ENCODE data around the gene RRAD. TPM values are rescaled to one million over a fixed set of nuclear protein-coding genes. Genes with fewer than 3 reads are reported as not detected.

RRAD gene
- total and polyA plus RNA-seq, 2 donors (not counting 3 experiments of a cell fraction or from before 2014, with no cell fraction given) = 0.22 to 0.48 TPM

GRCh38 chr16:66903544-66904427 is 21.5 kb downstream of the RRAD start:
- intact Hi-C loops (cut with micrococcal nuclease) = no loop called here
- Histone ChIP-seq H3K9ac (replicated peaks; ENCODE audit: extremely low read depth, insufficient read depth, low read length) (no peak overlapping the region), H3K79me2 (ENCODE audit: control insufficient read depth, insufficient read depth, low read length) (no peaks in the 10 kb centered on the region), H2AFZ (ENCODE audit: low read depth, low read length) (no peak overlapping the region), H3K27me3 (ENCODE audit: control insufficient read depth in 2 of 2, insufficient read depth in 2 of 2, low read length in 2 of 2) (no peaks in the 10 kb centered on the region), H3K9me1 (replicated peaks; ENCODE audit: control insufficient read depth, extremely low read depth, insufficient read depth, low read length) (no peaks in the 10 kb centered on the region), H3K4me3 (replicated peaks in 1 of 3; ENCODE audit: insufficient read depth in 1 of 3, low read depth in 1 of 3, low read length in 3 of 3) (no peak overlapping the region), H4K20me1 (replicated peaks; ENCODE audit: control insufficient read depth, extremely low read depth, insufficient read depth, low read length) (no peaks in the 10 kb centered on the region), H3K36me3 (ENCODE audit: control insufficient read depth in 2 of 2, extremely low read depth in 1 of 2, insufficient read depth in 2 of 2, low read length in 2 of 2) (no peaks in the 10 kb centered on the region), H3K27ac (ENCODE audit: insufficient read depth, low read depth, low read length) (no peak overlapping the region), H3K9me3 (replicated peaks; ENCODE audit: control insufficient read depth, insufficient read depth, low read length) (no peaks in the 10 kb centered on the region), H3K4me2 (ENCODE audit: insufficient read depth, low read length) (no peak overlapping the region), H3K4me1 (ENCODE audit: control insufficient read depth, extremely low read depth, insufficient read depth, low read length) (peaks cover 8% of the 10 kb centered on the region)
- ChIA-PET CTCF (interaction anchor here (0.9 to 1.6 kb wide), 3 partner anchors 8 to 50 kb away, joined by 3 to 4 read pairs (median 3); no protein-coding TSS in a partner anchor), POLR2A (no interaction called here)
- DNase-seq (ENCODE audit: low read depth, low spot score) (no peak), FAIRE-seq (no peak)
- TF ChIP-seq CTCF (IDR thresholded peaks at IDR 0.05; ENCODE audit: extremely low read depth in 1 of 2, insufficient read depth in 1 of 2, low read depth in 1 of 2, low read length in 2 of 2) (no peak), EZH2 (IDR thresholded peaks at IDR 0.05; ENCODE audit: borderline replicate concordance, low read depth, low read length, severe bottlenecking) (no peak), MYC (IDR thresholded peaks at IDR 0.05; ENCODE audit: low read depth, low read length) (no peak), JUN (IDR thresholded peaks at IDR 0.05; ENCODE audit: borderline replicate concordance, insufficient read depth, insufficient read length, low read depth) (no peak), MAX (IDR thresholded peaks at IDR 0.05; ENCODE audit: insufficient read depth, insufficient read length) (no peak), GATA2 (IDR thresholded peaks at IDR 0.05; ENCODE audit: insufficient read depth, insufficient read length, low read depth, low read length) (no peak), POLR2AphosphoS5 (IDR thresholded peaks at IDR 0.05; ENCODE audit: insufficient read depth, low read depth, low read length) (no peak), POLR2A (IDR thresholded peaks at IDR 0.05; ENCODE audit: low read depth, low read length) (no peak), FOS (IDR thresholded peaks at IDR 0.05; ENCODE audit: borderline replicate concordance, insufficient read depth, low read length) (no peak)
- dilution Hi-C loops (cut with MboI; ENCODE audit: extremely low pct_ligation_motif_present, low sequenced_read_pairs) = no loop called here
- BruUV-seq (replicated peaks) = no TSS peak
